Measurements from ENCODE around the gene ECE2. TPM values are rescaled to one million over a fixed set of nuclear protein-coding genes. Genes with fewer than 3 reads are reported as not detected.

ECE2 gene
- total and polyA plus RNA-seq, 10 of the 15 experiments (the other 5 are each of a cell fraction or from before 2014, with no cell fraction given), result not detected

- no peak for TF ChIP-seq PRDM15 (CRISPR knock-in tag; IDR thresholded peaks at IDR 0.05)
- TF ChIP-seq GATAD2B (conservative IDR thresholded peaks at IDR 0.05; ENCODE audit: low read depth), result peak; percentile 70; the same call in 1 of the 2 replicates
- TF ChIP-seq ATF7 (IDR thresholded peaks at IDR 0.05; ENCODE audit: low read depth), result no peak
- peak; percentile 67; the same call in 1 of the 2 replicates for TF ChIP-seq IKZF1 (conservative IDR thresholded peaks at IDR 0.05)
- no peak for TF ChIP-seq ZNF217 (IDR thresholded peaks at IDR 0.05)
- peak; percentile 45; the same call in 1 of the 2 replicates for TF ChIP-seq NRF1 (conservative IDR thresholded peaks at IDR 0.05; ENCODE audit: low read depth, low read length)
- TF ChIP-seq EGR1 (IDR thresholded peaks at IDR 0.05; ENCODE audit: borderline replicate concordance in 1 of 2, low read depth in 2 of 2, low read length in 2 of 2), result peak in 1 of 2 experiments; percentile 56; a peak in 2 of 3 replicates
- TF ChIP-seq MAX (IDR thresholded peaks at IDR 0.05; ENCODE audit: low read depth, low read length), result peak; percentile 49; the same call in 1 of the 2 replicates
- TF ChIP-seq CHD2 (IDR thresholded peaks at IDR 0.05; ENCODE audit: borderline replicate concordance, low read depth, low read length), result peak; percentile 98
- TF ChIP-seq CBX5 (IDR thresholded peaks at IDR 0.05; ENCODE audit: low read depth), result no peak
- peak; percentile 34 for TF ChIP-seq SMAD1 (IDR thresholded peaks at IDR 0.05; ENCODE audit: low read depth, partially characterized antibody)
- peak; percentile 54; the same call in 1 of the 2 replicates for TF ChIP-seq PML (IDR thresholded peaks at IDR 0.05; ENCODE audit: low read length)
- TF ChIP-seq CREB1 (IDR thresholded peaks at IDR 0.05; ENCODE audit: low read depth), result peak; percentile 64; the same call in 1 of the 2 replicates
- TF ChIP-seq RUNX3 (IDR thresholded peaks at IDR 0.05; ENCODE audit: low read length), result peak; percentile 41; the same call in 1 of the 2 replicates
- TF ChIP-seq RB1 (IDR thresholded peaks at IDR 0.05; ENCODE audit: borderline replicate concordance), result peak; percentile 68
- 0 out of 2 replicates have a peak, but pooled peaks have one; percentile 31 for TF ChIP-seq IRF5 (IDR thresholded peaks at IDR 0.05; ENCODE audit: borderline replicate concordance)
- TF ChIP-seq TBL1XR1 (IDR thresholded peaks at IDR 0.05; ENCODE audit: low read depth, low read length), result peak; percentile 53; the same call in 1 of the 2 replicates
- TF ChIP-seq SREBF1 (IDR thresholded peaks at IDR 0.05; ENCODE audit: low read length), result peak; percentile 65; the same call in 1 of the 2 replicates
- TF ChIP-seq NFYB (IDR thresholded peaks at IDR 0.05; ENCODE audit: insufficient read depth, low read depth, low read length), result no peak
Observed at GRCh38 chr3:184298759-184299487, 23.1 kb downstream of the ECE2 start, which contains the start of gene PSMD2 (continued).
